Measurements from ENCODE around the gene C4A. TPM values are rescaled to one million over a fixed set of nuclear protein-coding genes. Genes with fewer than 3 reads are reported as not detected.

The C4A gene
- polyA plus RNA-seq, 3 donors = 12.6 TPM; not detected in 2

DNA sequence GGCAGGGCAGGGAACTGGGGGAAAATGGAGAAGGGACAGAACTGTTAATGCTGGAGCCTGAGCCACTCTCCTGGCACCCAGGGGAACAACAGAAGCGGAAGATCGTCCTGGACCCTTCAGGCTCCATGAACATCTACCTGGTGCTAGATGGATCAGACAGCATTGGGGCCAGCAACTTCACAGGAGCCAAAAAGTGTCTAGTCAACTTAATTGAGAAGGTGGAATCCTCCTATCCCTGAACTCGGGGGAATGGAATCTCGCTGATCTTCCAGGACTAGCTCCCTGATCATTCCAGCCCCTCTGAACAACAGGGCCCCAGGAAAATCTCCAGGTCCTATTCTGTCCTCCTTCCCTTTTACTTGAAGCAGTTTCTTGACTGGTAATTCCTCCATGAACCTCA, 34.0 kb upstream of the C4A start:
- Histone ChIP-seq H4K20me1 (ENCODE audit: insufficient read depth, low read length) (no peaks in the 10 kb centered on the region), H3K79me2 (ENCODE audit: insufficient read depth, low read length) (no peaks in the 10 kb centered on the region), H3K4me3 (replicated peaks in 1 of 3; ENCODE audit: low read depth in 2 of 3, low read length in 3 of 3) (no peak overlapping the region), H3K27ac (ENCODE audit: low read depth in 1 of 2, low read length in 2 of 2) (no peak overlapping the region), H3K27me3 (ENCODE audit: control insufficient read depth in 2 of 2, insufficient read depth in 2 of 2, low read length in 2 of 2) (no peaks in the 10 kb centered on the region), H3K9ac (ENCODE audit: insufficient read depth, low read length, poor library complexity, severe bottlenecking) (no peak overlapping the region), H3K4me1 (ENCODE audit: control insufficient read depth in 1 of 2, insufficient read depth in 2 of 2, low read length in 2 of 2) (peaks cover 3 to 4% of the 10 kb centered on the region in 2 donors), H2AFZ (ENCODE audit: insufficient read depth, low read depth, low read length, poor library complexity, severe bottlenecking) (no peak overlapping the region), H3K4me2 (replicated peaks; ENCODE audit: extremely low read depth, low read length, poor library complexity, severe bottlenecking) (no peak overlapping the region), H3K9me3 (replicated peaks in 1 of 2; ENCODE audit: control insufficient read depth in 1 of 2, insufficient read depth in 1 of 2, low read length in 2 of 2) (no peaks in the 10 kb centered on the region), H3K36me3 (replicated peaks in 1 of 2; ENCODE audit: control insufficient read depth in 1 of 2, insufficient read depth in 2 of 2, low read length in 2 of 2) (peaks cover 22 to 23% of the 10 kb centered on the region in 2 donors)
- Mint-ChIP-seq H3K27me3 (ENCODE audit: low read depth in 3 of 3) (peaks cover 9 to 26% (median 23%) of the 10 kb centered on the region in 3 donors), H3K36me3 (peaks cover 13 to 15% of the 10 kb centered on the region in 2 donors), H3K4me3 (no peak overlapping the region), H3K27ac (no peak overlapping the region), H3K4me1 (peaks cover 20% of the 10 kb centered on the region), H3K9me3 (peaks cover 0 to 1% (median 0%) of the 10 kb centered on the region in 7 donors)
- TF ChIP-seq, protein P1, sequence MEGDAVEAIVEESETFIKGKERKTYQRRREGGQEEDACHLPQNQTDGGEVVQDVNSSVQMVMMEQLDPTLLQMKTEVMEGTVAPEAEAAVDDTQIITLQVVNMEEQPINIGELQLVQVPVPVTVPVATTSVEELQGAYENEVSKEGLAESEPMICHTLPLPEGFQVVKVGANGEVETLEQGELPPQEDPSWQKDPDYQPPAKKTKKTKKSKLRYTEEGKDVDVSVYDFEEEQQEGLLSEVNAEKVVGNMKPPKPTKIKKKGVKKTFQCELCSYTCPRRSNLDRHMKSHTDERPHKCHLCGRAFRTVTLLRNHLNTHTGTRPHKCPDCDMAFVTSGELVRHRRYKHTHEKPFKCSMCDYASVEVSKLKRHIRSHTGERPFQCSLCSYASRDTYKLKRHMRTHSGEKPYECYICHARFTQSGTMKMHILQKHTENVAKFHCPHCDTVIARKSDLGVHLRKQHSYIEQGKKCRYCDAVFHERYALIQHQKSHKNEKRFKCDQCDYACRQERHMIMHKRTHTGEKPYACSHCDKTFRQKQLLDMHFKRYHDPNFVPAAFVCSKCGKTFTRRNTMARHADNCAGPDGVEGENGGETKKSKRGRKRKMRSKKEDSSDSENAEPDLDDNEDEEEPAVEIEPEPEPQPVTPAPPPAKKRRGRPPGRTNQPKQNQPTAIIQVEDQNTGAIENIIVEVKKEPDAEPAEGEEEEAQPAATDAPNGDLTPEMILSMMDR (IDR thresholded peaks at IDR 0.05) = no peak
- intact Hi-C loops (cut with micrococcal nuclease) = no loop called here
- 88% methylated on average over 4 of the region's 4 CpGs for WGBS (ENCODE audit: insufficient coverage)
- DNase-seq = no peak

DNA sequence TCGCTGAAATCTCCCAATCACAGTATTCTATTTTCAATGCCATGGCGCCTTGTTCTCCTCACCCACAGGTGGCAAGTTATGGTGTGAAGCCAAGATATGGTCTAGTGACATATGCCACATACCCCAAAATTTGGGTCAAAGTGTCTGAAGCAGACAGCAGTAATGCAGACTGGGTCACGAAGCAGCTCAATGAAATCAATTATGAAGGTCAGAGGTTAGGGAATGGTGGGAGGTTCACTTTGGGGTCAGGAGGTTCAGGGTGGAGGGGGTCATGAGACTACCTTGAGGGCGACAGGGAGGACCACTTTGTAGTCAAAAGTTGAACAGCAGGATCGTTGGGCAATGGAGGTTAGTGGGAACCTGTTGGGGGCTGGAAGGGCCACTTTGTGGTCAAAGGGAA, 33.6 kb upstream of the C4A start:
- Histone ChIP-seq H3K27me3 (ENCODE audit: control insufficient read depth in 2 of 2, insufficient read depth in 2 of 2, low read length in 2 of 2) (no peaks in the 10 kb centered on the region), H3K9ac (ENCODE audit: insufficient read depth, low read length, poor library complexity, severe bottlenecking) (no peak overlapping the region), H3K9me3 (replicated peaks in 1 of 2; ENCODE audit: control insufficient read depth in 1 of 2, insufficient read depth in 1 of 2, low read length in 2 of 2) (no peaks in the 10 kb centered on the region), H3K4me3 (replicated peaks in 1 of 3; ENCODE audit: low read depth in 2 of 3, low read length in 3 of 3) (no peak overlapping the region), H2AFZ (ENCODE audit: insufficient read depth, low read depth, low read length, poor library complexity, severe bottlenecking) (no peak overlapping the region), H3K36me3 (replicated peaks in 1 of 2; ENCODE audit: control insufficient read depth in 1 of 2, insufficient read depth in 2 of 2, low read length in 2 of 2) (peaks cover 26 to 27% of the 10 kb centered on the region in 2 donors), H3K4me2 (replicated peaks; ENCODE audit: extremely low read depth, low read length, poor library complexity, severe bottlenecking) (no peak overlapping the region), H3K4me1 (ENCODE audit: control insufficient read depth in 1 of 2, insufficient read depth in 2 of 2, low read length in 2 of 2) (peaks cover 3 to 4% of the 10 kb centered on the region in 2 donors), H4K20me1 (ENCODE audit: insufficient read depth, low read length) (no peaks in the 10 kb centered on the region), H3K79me2 (ENCODE audit: insufficient read depth, low read length) (no peaks in the 10 kb centered on the region), H3K27ac (ENCODE audit: low read depth in 1 of 2, low read length in 2 of 2) (no peak overlapping the region)
- peak overlapping the region in 1 of 7 donors; percentile 33 for H3K27ac Mint-ChIP-seq
- intact Hi-C loops (cut with micrococcal nuclease) = no loop called here
- peaks cover 9 to 26% (median 23%) of the 10 kb centered on the region in 3 donors for H3K27me3 Mint-ChIP-seq (ENCODE audit: low read depth in 3 of 3)
- peaks cover 20% of the 10 kb centered on the region for H3K4me1 Mint-ChIP-seq
- peaks cover 17 to 20% of the 10 kb centered on the region in 2 donors for H3K36me3 Mint-ChIP-seq
- DNase-seq = no peak
- WGBS (ENCODE audit: insufficient coverage) = 68% methylated on average over 4 of the region's 5 CpGs
- H3K4me3 Mint-ChIP-seq = no peak overlapping the region
- TF ChIP-seq, protein P1 (IDR thresholded peaks at IDR 0.05) = no peak
- H3K9me3 Mint-ChIP-seq = peaks cover 0 to 1% (median 0%) of the 10 kb centered on the region in 7 donors

All from CD14-positive monocyte (primary cell).